ENCODE results near the gene SH3BP2. TPM values are rescaled to one million over a fixed set of nuclear protein-coding genes. Genes with fewer than 3 reads are reported as not detected.
A peak's percentile ranks its signal among the peaks of the same experiment; 100 is the strongest.

The SH3BP2 gene
- total and polyA plus RNA-seq, 10 donors = 42.0 to 295 (median 237) TPM

DNA sequence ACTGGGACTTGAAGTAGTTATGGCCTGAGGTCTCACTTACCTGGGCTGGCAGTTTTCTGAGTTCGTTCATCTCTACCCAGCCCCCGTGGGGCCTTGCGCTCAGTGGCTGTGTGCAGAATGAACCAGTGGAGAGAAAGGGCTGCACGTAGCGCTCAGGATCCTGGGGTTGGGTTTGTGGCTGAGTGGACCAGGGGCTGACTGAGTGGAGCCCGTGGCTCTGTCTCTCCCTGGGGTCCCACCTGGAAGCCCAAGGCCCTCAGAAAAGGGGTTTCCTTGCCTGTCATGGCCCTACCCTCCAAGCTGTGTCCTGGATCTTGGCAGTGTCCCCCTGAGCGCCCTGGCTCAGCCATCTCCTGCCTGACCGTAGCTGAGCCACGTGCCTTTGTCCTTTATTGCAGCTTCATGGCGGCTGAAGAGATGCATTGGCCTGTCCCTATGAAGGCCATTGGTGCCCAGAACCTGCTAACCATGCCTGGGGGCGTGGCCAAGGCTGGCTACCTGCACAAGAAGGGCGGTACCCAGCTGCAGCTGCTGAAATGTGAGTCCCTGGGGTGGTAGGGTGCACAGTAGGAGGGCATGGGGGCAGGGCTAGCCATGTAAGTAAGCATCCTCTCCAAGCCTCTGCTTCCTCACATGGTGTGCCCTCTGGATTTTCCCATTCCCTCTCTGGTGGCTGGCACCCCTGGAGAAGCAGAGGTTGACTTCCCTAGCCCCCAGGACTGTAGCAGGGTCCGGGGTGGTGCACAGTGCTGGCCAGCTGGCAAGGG, 27.5 kb downstream of the SH3BP2 start:
- Histone ChIP-seq H3K27me3 (replicated peaks in 1 of 7) (no peaks in the 10 kb centered on the region), H3K4me1 (peaks cover 28 to 97% (median 80%) of the 10 kb centered on the region in 6 donors), H3K4me3 (no peak overlapping the region), H3K9me3 (no peaks in the 10 kb centered on the region), H3K36me3 (peaks cover 0 to 85% (median 53%) of the 10 kb centered on the region in 6 donors), H3K27ac (peak overlapping the region in 4 of 8 donors; percentile 63 to 93 (median 78))
- peak; percentile 67 for DNase-seq
- intact Hi-C loops (cut with DNase I; ENCODE audit: low total_unique reads) = no loop called here
- TF ChIP-seq, protein P1, sequence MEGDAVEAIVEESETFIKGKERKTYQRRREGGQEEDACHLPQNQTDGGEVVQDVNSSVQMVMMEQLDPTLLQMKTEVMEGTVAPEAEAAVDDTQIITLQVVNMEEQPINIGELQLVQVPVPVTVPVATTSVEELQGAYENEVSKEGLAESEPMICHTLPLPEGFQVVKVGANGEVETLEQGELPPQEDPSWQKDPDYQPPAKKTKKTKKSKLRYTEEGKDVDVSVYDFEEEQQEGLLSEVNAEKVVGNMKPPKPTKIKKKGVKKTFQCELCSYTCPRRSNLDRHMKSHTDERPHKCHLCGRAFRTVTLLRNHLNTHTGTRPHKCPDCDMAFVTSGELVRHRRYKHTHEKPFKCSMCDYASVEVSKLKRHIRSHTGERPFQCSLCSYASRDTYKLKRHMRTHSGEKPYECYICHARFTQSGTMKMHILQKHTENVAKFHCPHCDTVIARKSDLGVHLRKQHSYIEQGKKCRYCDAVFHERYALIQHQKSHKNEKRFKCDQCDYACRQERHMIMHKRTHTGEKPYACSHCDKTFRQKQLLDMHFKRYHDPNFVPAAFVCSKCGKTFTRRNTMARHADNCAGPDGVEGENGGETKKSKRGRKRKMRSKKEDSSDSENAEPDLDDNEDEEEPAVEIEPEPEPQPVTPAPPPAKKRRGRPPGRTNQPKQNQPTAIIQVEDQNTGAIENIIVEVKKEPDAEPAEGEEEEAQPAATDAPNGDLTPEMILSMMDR (IDR thresholded peaks at IDR 0.05 in 8 of 11, conservative IDR thresholded peaks at IDR 0.05 in 3 of 11) = no peak
- peak in 1 of 3 donors; percentile 12 for TF ChIP-seq POLR2AphosphoS5 (IDR thresholded peaks at IDR 0.05)
- WGBS, 5 donors = 84 to 91% (median 89%) methylated on average over 2 to 13 of the region's 13 CpGs

- WGBS, 5 donors = 78 to 92% (median 85%) methylated on average over 23 of the region's 23 CpGs
- peak; percentile 69 for DNase-seq
- no peaks in the 10 kb centered on the region for H3K27me3 ChIP-seq (replicated peaks in 1 of 7)
- H3K9me3 ChIP-seq = no peaks in the 10 kb centered on the region
- peak overlapping the region in 5 of 8 donors; percentile 25 to 54 (median 44) for H3K27ac ChIP-seq
- intact Hi-C loops (cut with DNase I; ENCODE audit: low total_unique reads) = no loop called here
- H3K4me3 ChIP-seq = no peak overlapping the region
- TF ChIP-seq POLR2AphosphoS5 (IDR thresholded peaks at IDR 0.05) = peak in 2 of 3 donors; percentile 55 to 70
- TF ChIP-seq, protein P1 (IDR thresholded peaks at IDR 0.05 in 8 of 11, conservative IDR thresholded peaks at IDR 0.05 in 3 of 11) = no peak
- H3K4me1 ChIP-seq = peaks cover 17 to 91% (median 60%) of the 10 kb centered on the region in 6 donors
- peaks cover 0 to 96% (median 69%) of the 10 kb centered on the region in 6 donors for H3K36me3 ChIP-seq
Observed at GRCh38 chr4:2822461-2823300, 29.8 kb downstream of the SH3BP2 start.

GRCh38 chr4:2823301-2823670, 30.4 kb downstream of the SH3BP2 start:
- WGBS, 5 donors = 74 to 88% (median 83%) methylated on average over 3 to 4 of the region's 4 CpGs
- Histone ChIP-seq H3K4me3 (no peak overlapping the region), H3K36me3 (peaks cover 0 to 99% (median 75%) of the 10 kb centered on the region in 6 donors), H3K9me3 (no peaks in the 10 kb centered on the region), H3K4me1 (peaks cover 16 to 93% (median 58%) of the 10 kb centered on the region in 6 donors), H3K27ac (peak overlapping the region in 5 of 8 donors; percentile 8 to 54 (median 44)), H3K27me3 (replicated peaks in 1 of 7) (no peaks in the 10 kb centered on the region)
- DNase-seq = no peak
- intact Hi-C loops (cut with DNase I; ENCODE audit: low total_unique reads) = no loop called here
- TF ChIP-seq POLR2AphosphoS5 (IDR thresholded peaks at IDR 0.05) (peak in 1 of 3 donors; percentile 51), POLR2A (IDR thresholded peaks at IDR 0.05) (no peak)
- TF ChIP-seq, protein P1 (IDR thresholded peaks at IDR 0.05 in 8 of 11, conservative IDR thresholded peaks at IDR 0.05 in 3 of 11) = no peak
